NCI-H82 treated with DMSO at 0.1 percent for 48 hours (cell line): ENCODE measurements around the gene BEX1.
"Not testable (repeated sequence)": the region's sequence is repeated elsewhere in the genome, so short reads cannot be mapped to it uniquely, and the experiment has no call there.

Experiments used
- DNase-seq: peaks from one replicate; lab custom pipeline; 2025; ENCODE audit not compliant: unreplicated experiment; lab: John Stamatoyannopoulos, UW

BEX1 gene

GRCh38 chrX:103063918-103064434, at the start of gene BEX1:
BEX1 (minus strand) TSS chrX:103064171; CDS start chrX:103063274, 897 bp downstream.
- DNase-seq: peak; percentile 78

- DNase-seq: not testable (repeated sequence)
These were observed 45.5 kb upstream of the BEX1 start for GRCh38 chrX:103109497-103109896.

DNA sequence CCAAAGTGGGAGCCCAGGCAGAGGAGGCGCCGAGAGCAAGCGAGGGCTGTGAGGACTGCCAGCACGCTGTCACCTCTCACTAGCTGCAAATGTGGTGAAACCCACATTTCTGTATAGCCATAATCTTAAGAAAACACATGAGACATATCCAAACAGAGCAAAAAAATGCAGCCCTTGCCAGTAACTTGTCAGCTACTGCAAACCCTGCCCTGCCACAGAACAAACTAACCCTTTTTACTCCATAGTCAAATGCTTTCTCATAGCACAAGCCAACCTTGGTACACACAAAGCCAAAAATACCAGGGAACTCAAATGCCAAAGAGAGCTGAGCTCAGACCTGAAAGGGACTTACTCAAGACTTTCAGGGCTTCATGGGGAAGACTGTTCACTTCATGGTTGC, 43.9 kb upstream of the BEX1 start:
- no peak for DNase-seq

DNA sequence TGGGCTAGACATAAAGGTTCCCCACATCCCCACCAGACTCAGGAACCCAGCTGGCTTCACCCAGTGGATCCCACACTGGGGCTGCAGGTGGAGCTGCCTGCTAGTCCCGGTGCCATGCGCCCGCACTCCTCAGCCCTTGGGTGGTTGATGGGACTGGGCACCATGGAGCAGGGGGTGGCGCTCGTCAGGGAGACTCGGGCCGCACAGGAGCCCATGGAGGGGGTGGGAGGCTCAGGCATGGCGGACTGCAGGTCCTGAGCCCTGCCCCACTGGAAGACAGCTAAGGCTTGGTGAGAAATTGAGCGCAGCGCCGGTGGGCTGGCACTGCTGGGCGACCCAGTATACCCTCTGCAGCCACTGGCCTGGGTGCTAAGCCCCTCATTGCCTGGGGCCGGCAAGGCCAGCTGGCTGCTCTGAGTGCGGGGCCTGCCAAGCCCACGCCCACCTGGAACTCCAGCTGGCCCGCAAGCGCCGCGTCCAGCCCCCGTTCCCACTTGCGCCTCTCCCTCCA, 43.3 kb upstream of the BEX1 start:
- DNase-seq: not testable (repeated sequence)

DNA sequence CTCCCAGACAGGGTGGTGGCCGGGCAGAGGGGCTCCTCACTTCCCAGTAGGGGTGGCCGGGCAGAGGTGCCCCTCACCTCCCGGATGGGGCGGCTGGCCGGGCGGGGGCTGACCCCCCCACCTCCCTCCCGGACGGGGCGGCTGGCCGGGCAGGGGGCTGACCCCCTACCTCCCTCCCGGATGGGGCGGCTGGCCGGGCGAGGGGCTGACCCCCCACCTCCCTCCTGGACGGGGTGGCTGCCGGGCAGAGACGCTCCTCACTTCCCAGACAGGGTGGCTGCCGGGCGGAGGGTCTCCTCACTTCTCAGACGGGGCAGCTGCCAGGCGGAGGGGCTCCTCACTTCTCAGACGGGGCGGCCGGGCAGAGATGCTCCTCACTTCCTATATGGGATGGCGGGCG, 40.4 kb upstream of the BEX1 start:
- not testable (repeated sequence) for DNase-seq

DNA sequence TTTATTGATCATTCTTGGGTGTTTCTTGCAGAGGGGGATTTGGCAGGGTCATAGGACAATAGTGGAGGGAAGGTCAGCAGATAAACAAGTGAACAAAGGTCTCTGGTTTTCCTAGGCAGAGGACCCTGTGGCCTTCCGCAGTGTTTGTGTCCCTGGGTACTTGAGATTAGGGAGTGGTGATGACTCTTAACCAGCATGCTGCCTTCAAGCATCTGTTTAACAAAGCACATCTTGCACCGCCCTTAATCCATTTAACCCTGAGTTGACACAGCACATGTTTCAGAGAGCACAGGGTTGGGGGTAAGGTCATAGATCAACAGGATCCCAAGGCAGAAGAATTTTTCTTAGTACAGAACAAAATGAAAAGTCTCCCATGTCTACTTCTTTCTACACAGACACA, 39.9 kb upstream of the BEX1 start:
- not testable (repeated sequence) for DNase-seq

- no peak for DNase-seq
These were observed 37.5 kb upstream of the BEX1 start for GRCh38 chrX:103101299-103102042.

GRCh38 chrX:103100484-103100883, 36.5 kb upstream of the BEX1 start:
- DNase-seq: no peak

GRCh38 chrX:103099691-103100090, 35.7 kb upstream of the BEX1 start:
- no peak for DNase-seq

DNA sequence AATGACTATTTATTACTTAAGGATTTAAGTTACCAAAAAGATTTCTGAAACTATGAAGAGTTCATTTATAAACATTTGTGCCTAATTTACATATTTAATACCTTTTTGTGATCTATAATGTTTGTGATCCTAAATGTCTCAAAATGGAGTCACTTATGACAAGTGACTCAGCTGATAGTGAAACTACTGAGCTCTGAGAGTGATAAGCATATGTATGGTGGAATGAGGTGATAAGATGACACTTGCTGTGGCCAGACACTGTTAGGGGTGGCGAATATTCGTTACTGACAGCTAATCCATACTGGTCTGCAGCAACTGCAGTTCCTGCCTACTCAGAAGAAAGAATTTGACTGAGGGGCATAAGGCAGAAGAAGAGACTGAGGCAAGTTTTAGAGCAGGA, 34.5 kb upstream of the BEX1 start:
- no peak for DNase-seq

GRCh38 chrX:103092942-103093341, 29.0 kb upstream of the BEX1 start, which contains the start of gene NXF3:
NXF3 (minus strand) TSS chrX:103093143; CDS start chrX:103093023, 120 bp downstream.
- DNase-seq: no peak

GRCh38 chrX:103081051-103081450, 17.1 kb upstream of the BEX1 start:
- DNase-seq: no peak

- DNase-seq: no peak
These were observed 9.5 kb upstream of the BEX1 start for GRCh38 chrX:103073467-103073866.

- no peak for DNase-seq
These were observed 2.6 kb upstream of the BEX1 start for GRCh38 chrX:103066606-103067005.

- DNase-seq: no peak
These were observed 653 bp downstream of the BEX1 start for GRCh38 chrX:103063191-103063845.

DNA sequence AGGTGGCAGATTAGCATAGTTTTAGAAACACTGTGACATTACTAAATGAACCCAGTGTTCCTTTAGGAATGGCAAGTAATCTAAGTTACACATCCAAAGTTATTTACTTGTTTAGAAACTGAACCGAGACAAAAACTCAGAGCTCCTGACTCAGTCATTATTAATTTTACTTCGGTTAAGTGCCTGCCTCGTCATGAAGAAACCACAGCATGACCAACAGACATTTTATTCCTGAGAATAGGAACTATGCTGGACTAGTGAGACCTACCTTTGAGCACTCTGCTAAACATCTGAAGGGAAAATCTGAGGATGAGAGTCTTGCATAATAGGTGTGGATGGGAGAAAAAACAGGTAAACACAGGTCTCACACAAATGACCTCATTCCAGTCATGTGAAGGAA, 2.5 kb downstream of the BEX1 start:
- no peak for DNase-seq

DNA sequence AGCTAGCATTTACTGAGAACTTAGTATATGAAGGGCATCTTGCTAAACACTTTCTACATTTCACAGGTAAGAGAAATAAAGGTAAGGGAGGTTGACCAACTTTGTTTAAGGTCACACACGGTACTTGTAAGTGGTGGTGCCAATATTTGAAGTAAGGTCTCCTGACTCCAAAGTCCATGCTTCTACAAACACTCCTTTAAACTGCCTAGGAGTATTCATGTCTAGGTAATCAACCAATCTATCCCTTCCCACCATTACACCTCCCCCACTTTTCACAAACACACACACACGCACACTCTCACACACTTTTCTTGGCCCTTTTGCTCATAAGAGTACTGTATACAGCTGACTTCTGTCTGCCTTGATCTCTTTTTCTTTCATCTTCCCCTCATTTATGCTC, 7.1 kb downstream of the BEX1 start:
- DNase-seq: no peak

DNA sequence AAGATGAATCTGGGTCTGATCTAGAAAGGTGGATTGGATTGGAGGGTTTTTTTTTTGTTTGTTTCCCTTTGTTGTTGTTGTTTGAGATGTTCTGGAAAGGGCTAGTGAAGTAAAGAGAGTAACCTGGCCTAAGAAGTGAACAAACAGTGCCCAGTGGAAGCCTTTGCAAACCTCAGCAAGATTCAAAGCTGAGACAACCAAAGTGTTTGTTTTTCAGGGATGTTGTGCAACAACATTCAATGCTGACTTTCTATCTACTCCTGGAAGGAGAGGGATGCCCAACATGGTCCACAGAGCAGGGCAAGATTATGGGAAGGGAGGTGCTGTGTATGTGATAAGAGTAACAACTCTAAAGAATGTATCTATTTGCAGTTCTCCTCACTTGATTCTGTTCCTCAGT, 11.3 kb downstream of the BEX1 start:
- DNase-seq: no peak

- DNase-seq: no peak
These were observed 12.6 kb downstream of the BEX1 start for GRCh38 chrX:103051260-103051789.

- not testable (repeated sequence) for DNase-seq
These were observed 30.6 kb downstream of the BEX1 start for GRCh38 chrX:103033371-103033770.

DNA sequence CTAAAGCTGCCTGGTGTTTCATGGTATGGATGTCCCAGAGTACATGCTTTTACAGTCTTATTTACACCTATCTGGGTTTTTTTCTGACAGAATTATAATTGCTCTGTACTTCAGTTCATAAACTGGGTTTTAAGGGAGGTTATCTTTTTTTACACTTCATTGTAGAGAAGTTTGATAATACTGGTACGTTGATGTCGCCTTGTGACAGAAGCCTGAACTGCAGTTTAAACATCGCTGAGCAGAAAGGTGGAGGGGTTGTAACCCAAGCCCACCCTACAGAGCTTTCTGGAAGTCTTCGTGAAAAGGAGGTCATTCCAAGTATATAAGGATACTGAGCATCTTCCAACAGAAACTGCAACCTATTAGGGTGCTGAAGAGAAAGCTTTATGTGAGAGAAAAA, 46.4 kb downstream of the BEX1 start:
- no peak for DNase-seq

GRCh38 chrX:103012945-103013344, 51.0 kb downstream of the BEX1 start:
- no peak for DNase-seq
